T1000 (cell line): ENCODE data around the gene HSD17B7.
"Not testable (repeated sequence)": the region's sequence is repeated elsewhere in the genome, so short reads cannot be mapped to it uniquely, and the experiment has no call there.

ENCODE experiments used
- DNase-seq: peaks from one replicate; lab custom pipeline; 2025; ENCODE audit warnings: mixed read lengths; lab: John Stamatoyannopoulos, UW

Gene HSD17B7

DNA sequence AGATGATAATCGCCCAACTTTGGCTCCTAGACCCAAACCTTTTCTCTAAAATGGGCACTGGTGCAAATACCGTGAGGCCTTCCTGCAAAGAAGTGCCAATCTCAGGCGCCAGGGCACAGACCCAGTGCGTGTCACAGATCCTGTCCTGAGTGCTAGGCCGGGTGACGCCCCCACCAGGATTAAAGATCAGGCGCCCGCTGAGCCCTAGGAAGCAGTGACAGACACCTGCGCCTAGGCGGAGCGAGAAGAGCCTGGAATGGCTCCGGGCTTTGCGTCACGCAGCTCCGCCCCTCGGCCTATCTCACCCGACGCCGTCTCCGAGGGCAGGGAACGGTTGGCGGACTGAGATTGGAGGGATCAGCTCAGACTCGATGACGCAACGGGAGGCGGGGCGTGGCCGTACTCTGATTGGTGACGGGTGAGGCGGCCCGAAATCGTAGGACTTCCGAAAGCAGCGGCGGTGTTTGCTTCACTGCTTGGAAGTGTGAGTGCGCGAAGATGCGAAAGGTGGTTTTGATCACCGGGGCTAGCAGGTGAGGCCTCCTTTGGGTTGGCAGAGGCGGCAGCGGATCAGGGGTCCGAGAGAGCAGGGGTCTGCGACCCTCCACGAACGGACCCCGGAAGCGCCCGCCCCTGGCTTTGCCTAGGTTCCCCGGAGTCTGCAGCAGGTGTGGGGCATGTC lies at the start of gene HSD17B7:
HSD17B7 (plus strand) TSS at position 400 of the 682 bp plus-strand sequence; CDS start at position 499, 99 bp downstream.
- peak; percentile 56 for DNase-seq

DNA sequence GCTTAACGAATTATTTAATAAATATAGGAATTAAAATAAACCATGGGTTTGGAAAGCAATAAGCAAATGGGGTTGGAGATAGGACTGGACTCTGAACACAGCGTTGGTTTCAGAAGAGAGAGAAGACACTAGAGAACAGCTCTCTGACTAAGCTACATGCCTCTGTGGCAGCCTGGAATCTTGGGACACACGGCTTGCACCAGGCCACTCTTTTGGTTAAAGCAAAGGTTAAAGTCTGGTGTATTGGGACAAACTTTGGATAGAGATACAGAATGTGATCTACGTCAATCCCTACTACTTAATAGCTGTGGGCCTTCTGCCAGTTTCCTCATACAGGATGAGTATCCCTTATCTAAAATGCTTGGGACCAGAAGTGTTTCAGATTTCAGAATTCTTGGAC lies 49.7 kb upstream of the HSD17B7 start:
- no peak for DNase-seq

- DNase-seq: no peak
Observed at GRCh38 chr1:162741574-162741973, 48.9 kb upstream of the HSD17B7 start.

DNA sequence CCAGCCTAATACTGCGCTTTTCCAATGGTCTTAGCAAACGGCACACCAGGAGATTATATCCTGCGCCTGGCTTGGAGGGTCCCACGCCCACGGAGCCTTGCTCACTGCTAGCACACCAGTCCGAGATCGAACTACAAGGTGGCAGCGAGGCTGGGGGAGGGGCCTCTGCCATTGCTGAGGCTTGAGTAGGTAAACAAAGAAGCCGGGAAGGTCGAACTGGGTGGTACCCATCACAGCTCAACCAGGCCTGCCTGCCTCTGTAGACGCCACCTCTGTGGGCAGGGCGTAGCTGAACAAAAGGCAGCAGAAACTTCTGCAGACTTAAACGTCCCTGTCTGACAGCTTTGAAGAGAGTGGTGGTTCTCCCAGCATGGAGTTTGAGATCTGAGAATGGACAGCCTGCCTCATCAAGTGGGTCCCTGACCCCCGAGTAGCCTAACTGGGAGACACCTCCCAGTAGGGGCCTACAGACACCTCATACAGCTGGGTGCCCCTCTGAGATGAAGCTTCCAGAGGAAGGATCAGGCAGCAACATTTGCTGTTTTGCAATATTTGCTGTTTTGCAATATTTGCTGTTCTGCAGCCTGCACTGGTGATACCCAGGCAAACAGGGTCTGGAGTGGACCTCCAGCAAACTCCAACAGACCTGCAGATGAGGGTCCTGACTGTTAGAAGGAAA lies 44.1 kb upstream of the HSD17B7 start:
- DNase-seq: not testable (repeated sequence)

DNA sequence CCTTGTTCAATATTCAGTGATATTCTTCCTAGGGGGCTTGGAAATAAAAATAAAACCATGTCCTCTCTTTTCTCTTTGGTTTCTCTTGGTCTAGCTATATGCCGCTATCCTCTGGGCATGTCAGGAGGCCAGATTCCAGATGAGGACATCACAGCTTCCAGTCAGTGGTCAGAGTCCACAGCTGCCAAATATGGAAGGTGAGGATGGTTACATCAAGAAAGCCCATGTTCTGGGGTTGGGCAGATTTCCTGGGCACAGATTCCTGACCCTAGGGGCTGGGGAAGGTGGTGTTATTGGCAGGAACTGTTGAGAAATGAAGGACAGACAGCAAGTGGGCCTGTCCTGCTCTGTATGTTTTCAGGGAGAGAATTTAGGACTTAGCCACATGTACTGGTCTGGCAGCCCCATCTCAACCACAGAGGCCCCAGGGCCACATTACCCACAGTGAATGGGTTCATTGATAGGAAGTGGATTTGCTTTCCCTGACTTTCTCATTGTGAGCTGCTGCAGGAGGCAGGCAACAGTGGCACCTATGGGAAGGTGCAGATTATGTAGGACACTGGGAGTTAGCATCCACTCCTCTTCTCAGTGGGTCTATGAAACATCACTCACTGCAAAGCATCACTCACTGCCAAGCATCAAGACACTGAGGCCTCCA lies 37.4 kb upstream of the HSD17B7 start:
- DNase-seq: no peak

GRCh38 chr1:162753998-162754585 lies 36.4 kb upstream of the HSD17B7 start:
- DNase-seq: no peak

DNA sequence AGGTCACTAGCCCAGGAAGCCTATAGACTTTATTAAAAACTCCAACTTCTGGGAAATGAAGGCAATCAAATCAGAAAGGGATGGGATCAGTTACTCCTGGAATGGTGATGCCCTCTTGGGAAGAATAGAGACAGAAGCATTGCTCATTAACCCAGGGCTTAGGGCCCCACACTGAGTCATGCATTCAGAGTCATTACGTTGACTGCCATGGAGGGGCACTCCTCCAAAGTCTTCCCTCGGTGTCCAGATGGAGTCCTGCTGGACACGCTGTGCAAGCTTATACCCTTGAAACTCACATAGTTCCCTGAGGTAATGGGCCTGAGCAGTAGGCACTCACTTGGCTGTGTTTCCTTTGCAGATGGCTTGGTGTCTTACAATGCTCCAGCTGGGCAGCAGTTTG lies 35.2 kb upstream of the HSD17B7 start:
- no peak for DNase-seq

GRCh38 chr1:162756523-162756922 lies 34.0 kb upstream of the HSD17B7 start:
- no peak for DNase-seq

GRCh38 chr1:162757476-162757875 lies 33.0 kb upstream of the HSD17B7 start:
- no peak for DNase-seq

GRCh38 chr1:162765788-162766187 lies 24.7 kb upstream of the HSD17B7 start:
- no peak for DNase-seq

DNA sequence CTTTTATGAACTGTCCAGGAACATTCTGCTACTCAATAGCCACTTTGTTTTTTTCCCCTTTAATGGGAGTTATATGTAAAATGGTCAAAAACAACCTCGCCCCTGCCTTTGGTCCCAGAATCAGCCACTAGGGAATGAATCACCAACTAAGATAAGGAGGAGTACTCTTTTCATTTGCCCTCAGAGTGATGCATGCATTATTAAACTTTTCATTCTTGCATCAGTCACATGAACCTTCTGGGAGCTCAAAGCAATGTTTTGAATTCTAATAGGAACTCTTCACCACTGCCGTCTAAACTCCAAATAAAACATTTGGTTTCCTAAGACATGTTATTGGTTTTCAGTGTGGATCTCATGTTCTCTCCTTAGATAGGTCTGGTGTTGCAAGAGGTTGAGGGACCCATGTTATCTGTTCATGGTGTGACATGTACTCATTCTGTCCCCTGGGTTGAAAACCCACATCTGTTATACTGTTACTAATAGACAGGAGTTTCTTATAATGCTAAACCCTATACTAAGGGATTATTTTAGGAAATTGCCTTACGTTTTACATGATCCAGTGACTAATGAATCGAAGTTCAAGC lies 17.8 kb upstream of the HSD17B7 start:
- DNase-seq: no peak

DNA sequence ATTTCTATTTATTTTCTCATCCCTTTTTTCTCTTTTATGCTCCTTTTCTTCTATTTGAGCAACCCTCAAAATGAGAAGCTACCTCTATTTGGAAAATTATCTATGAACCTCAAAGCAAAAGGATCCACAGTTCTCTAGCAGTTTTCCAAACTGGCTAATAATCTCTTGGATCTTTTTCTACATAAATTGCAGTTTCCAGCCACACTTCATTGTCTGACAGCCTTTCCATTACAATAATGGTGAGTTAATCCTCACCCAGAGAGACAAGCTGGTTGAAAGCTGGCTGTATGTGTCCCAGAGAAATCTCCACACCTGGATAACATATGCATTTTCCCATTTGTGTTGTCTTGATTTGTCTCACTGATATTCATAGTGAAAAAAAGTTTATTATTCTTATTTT lies 16.5 kb upstream of the HSD17B7 start:
- no peak for DNase-seq

GRCh38 chr1:162779043-162779442 lies 11.5 kb upstream of the HSD17B7 start:
- DNase-seq: no peak

GRCh38 chr1:162782671-162783070 lies 7.8 kb upstream of the HSD17B7 start:
- DNase-seq: no peak

- not testable (repeated sequence) for DNase-seq
Observed at GRCh38 chr1:162784926-162785325, 5.6 kb upstream of the HSD17B7 start.

DNA sequence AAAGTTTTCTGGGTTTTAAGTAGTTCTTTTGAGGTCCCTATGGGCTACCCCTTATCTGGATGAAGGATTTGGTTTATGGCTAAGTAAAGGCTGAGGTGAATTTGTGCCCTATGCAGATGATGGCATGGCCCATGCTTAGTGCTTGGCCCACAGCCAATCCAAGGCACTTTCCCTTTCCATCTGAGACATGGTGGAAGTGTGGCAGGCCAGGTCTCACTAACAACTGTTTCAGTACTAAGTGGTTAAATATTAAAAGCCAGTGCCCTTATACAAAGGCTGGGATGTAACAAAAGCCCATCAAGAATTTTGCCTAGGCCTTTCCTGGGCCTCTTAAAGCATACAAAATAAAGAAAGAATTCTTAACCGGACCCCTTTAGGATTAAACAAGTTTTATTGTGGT lies 1.7 kb upstream of the HSD17B7 start:
- DNase-seq: not testable (repeated sequence)

- not testable (repeated sequence) for DNase-seq
Observed at GRCh38 chr1:162790985-162791357, 469 bp downstream of the HSD17B7 start.

GRCh38 chr1:162794284-162794683 lies 3.8 kb downstream of the HSD17B7 start:
- DNase-seq: not testable (repeated sequence)

GRCh38 chr1:162796617-162797279 lies 6.2 kb downstream of the HSD17B7 start:
- DNase-seq: not testable (repeated sequence)

DNA sequence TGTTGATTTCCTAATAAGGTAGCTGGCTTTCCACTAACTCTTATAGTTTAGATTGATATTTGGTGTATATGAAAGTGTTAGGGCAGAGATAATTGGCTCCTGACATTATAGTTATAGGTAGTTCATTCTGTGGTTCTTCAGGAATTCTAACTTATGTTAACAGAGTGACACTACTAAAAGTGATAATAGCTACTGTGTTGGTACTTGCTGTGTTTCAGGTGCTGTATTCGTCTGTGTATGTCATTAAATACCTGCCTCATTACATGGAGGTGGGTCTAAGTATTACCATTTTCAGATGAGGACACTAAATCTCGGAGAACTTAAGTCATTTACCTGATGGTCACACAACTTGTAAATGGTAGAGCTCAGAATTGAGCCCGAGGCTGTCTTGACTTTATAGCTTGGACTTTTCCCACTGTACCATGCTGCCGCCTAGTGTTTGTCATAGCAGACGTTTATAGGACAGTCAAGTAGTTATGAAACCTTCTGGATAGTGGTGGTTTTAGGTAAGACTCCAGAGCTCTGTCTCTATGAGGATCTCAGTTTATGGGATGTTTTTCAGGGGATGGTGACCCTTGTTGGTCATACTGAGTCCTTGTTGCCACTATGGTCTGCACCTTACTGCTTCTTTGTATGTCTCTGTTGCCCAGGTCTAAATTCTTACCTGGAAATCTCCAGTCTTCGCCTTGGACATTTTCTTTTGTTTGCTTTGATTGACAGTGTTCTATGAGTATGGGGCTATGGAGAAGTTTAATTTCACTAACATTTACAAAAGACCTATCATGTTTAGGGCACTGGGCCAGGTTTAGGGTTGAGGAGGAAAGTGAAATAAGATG lies 9.7 kb downstream of the HSD17B7 start:
- peak; percentile 52 for DNase-seq

DNA sequence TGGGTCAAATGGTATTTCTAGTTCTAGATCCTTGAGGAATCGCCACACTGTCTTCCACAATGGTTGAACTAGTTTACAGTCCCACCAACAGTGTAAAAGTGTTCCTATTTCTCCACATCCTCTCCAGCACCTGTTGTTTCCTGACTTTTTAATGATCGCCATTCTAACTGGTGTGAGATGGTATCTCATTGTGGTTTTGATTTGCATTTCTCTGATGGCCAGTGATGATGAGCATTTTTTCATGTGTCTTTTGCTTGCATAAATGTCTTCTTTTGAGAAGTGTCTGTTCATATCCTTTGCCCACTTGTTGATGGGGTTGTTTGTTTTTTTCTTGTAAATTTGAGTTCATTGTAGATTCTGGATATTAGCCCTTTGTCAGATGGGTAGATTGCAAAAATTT lies 17.0 kb downstream of the HSD17B7 start:
- DNase-seq: not testable (repeated sequence)
